ENCODE results near the gene EEF1G. TPM values are rescaled to one million over a fixed set of nuclear protein-coding genes. Genes with fewer than 3 reads are reported as not detected.
"Not testable (repeated sequence)": the region's sequence is repeated elsewhere in the genome, so short reads cannot be mapped to it uniquely, and the experiment has no call there.

The EEF1G gene
- total RNA-seq, 4 donors from 2014 or later = 1,068 to 1,537 (median 1,375) TPM

GRCh38 chr11:62575156-62575555 lies 1.5 kb upstream of the EEF1G start:
- Histone ChIP-seq H3K36me3 (peaks cover 32 to 71% (median 62%) of the 10 kb centered on the region in 4 donors), H3K4me3 (peak overlapping the region; percentile 74 to 84 (median 81)), H3K4me1 (peaks cover 42 to 62% (median 55%) of the 10 kb centered on the region in 4 donors)

GRCh38 chr11:62574363-62575071 lies 826 bp upstream of the EEF1G start:
- DNase-seq (ENCODE audit: extremely low spot score) = no peak
- H3K4me1 ChIP-seq = peaks cover 42 to 69% (median 61%) of the 10 kb centered on the region in 4 donors
- peak overlapping the region; percentile 93 to 96 (median 94) for H3K27ac ChIP-seq (replicated peaks in 1 of 4)
- 2% methylated on average over 16 of the region's 33 CpGs for WGBS
- H3K4me3 ChIP-seq = peak overlapping the region; percentile 74 to 84 (median 81)
- H3K9me3 ChIP-seq = no peaks in the 10 kb centered on the region
- intact Hi-C loops (cut with DNase I) = no loop called here
- TF ChIP-seq POLR2A (IDR thresholded peaks at IDR 0.05; ENCODE audit: low read depth) = no peak
- TF ChIP-seq POLR2AphosphoS5 (IDR thresholded peaks at IDR 0.05) = peak in 1 of 2 donors; percentile 12
- peaks cover 39 to 71% (median 63%) of the 10 kb centered on the region in 4 donors for H3K36me3 ChIP-seq
- H3K27me3 ChIP-seq = no peaks in the 10 kb centered on the region

More at GRCh38 chr11:62575156-62575555, 1.5 kb upstream of the EEF1G start:
- no peak for TF ChIP-seq POLR2AphosphoS5 (IDR thresholded peaks at IDR 0.05)
- no peak for TF ChIP-seq EP300 (IDR thresholded peaks at IDR 0.05)
- no peak for TF ChIP-seq CTCF (IDR thresholded peaks at IDR 0.05)
- no peak for TF ChIP-seq POLR2A (IDR thresholded peaks at IDR 0.05; ENCODE audit: low read depth)
- 63% methylated on average over 13 of the region's 17 CpGs for WGBS
- Histone ChIP-seq H3K9me3 (no peaks in the 10 kb centered on the region), H3K27ac (replicated peaks in 1 of 4) (peak overlapping the region; percentile 93 to 96 (median 94)), H3K27me3 (no peaks in the 10 kb centered on the region)
- DNase-seq (ENCODE audit: extremely low spot score) = no peak
- intact Hi-C loops (cut with DNase I) = no loop called here

GRCh38 chr11:62573006-62573591 lies 592 bp downstream of the EEF1G start:
- Histone ChIP-seq H3K4me1 (peaks cover 42 to 70% (median 63%) of the 10 kb centered on the region in 4 donors), H3K36me3 (peaks cover 42 to 71% (median 63%) of the 10 kb centered on the region in 4 donors), H3K9me3 (no peaks in the 10 kb centered on the region), H3K4me3 (peak overlapping the region; percentile 74 to 84 (median 81)), H3K27me3 (no peaks in the 10 kb centered on the region), H3K27ac (replicated peaks in 1 of 4) (peak overlapping the region; percentile 82 to 96 (median 90))
- DNase-seq (ENCODE audit: extremely low spot score) = no peak
- intact Hi-C loops (cut with DNase I) = no loop called here
- TF ChIP-seq CTCF (IDR thresholded peaks at IDR 0.05) (no peak), POLR2A (IDR thresholded peaks at IDR 0.05; ENCODE audit: low read depth) (no peak), EP300 (IDR thresholded peaks at IDR 0.05) (no peak), POLR2AphosphoS5 (IDR thresholded peaks at IDR 0.05) (no peak)
- 0% methylated on average over 29 of the region's 33 CpGs for WGBS

- Histone ChIP-seq H3K4me3 (peak overlapping the region; percentile 74 to 84 (median 81)), H3K36me3 (peaks cover 46 to 71% (median 65%) of the 10 kb centered on the region in 4 donors), H3K27ac (replicated peaks in 1 of 4) (peak overlapping the region; percentile 82 to 96 (median 90)), H3K27me3 (no peaks in the 10 kb centered on the region), H3K4me1 (peaks cover 42 to 70% (median 64%) of the 10 kb centered on the region in 4 donors), H3K9me3 (no peaks in the 10 kb centered on the region)
- DNase-seq (ENCODE audit: extremely low spot score) = no peak
- WGBS = 79% methylated on average over 12 of the region's 12 CpGs
- TF ChIP-seq EP300 (IDR thresholded peaks at IDR 0.05) (no peak), CTCF (IDR thresholded peaks at IDR 0.05) (no peak), POLR2AphosphoS5 (IDR thresholded peaks at IDR 0.05) (no peak), POLR2A (IDR thresholded peaks at IDR 0.05; ENCODE audit: low read depth) (no peak)
- intact Hi-C loops (cut with DNase I) = no loop called here
These were observed 1.3 kb downstream of the EEF1G start for GRCh38 chr11:62572431-62572830.

GRCh38 chr11:62571493-62571892 lies 2.2 kb downstream of the EEF1G start:
- peaks cover 41 to 65% (median 62%) of the 10 kb centered on the region in 4 donors for H3K4me1 ChIP-seq
- H3K4me3 ChIP-seq; intact Hi-C loops (cut with DNase I); H3K9me3 ChIP-seq; H3K27me3 ChIP-seq; DNase-seq (ENCODE audit: extremely low spot score): not testable (repeated sequence)
- H3K27ac ChIP-seq (replicated peaks in 1 of 4) = peak overlapping the region in 3 of 4 donors; percentile 14 to 95 (median 84)
- whole genome bisulfite sequencing = 80% methylated on average over 5 of the region's 5 CpGs
- H3K36me3 ChIP-seq = peaks cover 52 to 73% (median 66%) of the 10 kb centered on the region in 4 donors

- intact Hi-C loops (cut with DNase I); DNase-seq (ENCODE audit: extremely low spot score); H3K27me3 ChIP-seq; H3K9me3 ChIP-seq; H3K4me3 ChIP-seq: not testable (repeated sequence)
- Histone ChIP-seq H3K36me3 (peaks cover 52 to 73% (median 66%) of the 10 kb centered on the region in 4 donors), H3K4me1 (peaks cover 35 to 59% (median 56%) of the 10 kb centered on the region in 4 donors), H3K27ac (replicated peaks in 1 of 4) (peak overlapping the region in 3 of 4 donors; percentile 14 to 84 (median 37))
- WGBS = 90% methylated on average over 5 of the region's 5 CpGs
These were observed 2.8 kb downstream of the EEF1G start for GRCh38 chr11:62570903-62571302.
